Right lobe of liver (tissue), 4 donors: ENCODE data around the gene CHCHD1.

Source experiments
- POLR2A ChIP-seq: fragments of 450-650 bp; IDR thresholded peaks from one replicate; pipeline ENCODE4 v1.6.1; 2017; ENCODE audit warnings: antibody characterized with exemption, mild to moderate bottlenecking
- TF ChIP-seq, protein P1 (sequence below), 4 donors: fragments of 200-600 bp in 3 of 4; fragments of 450-650 bp in 1 of 4; IDR thresholded peaks; one replicate each; pipeline versions ENCODE4 v1.5.1 to v1.8.0; 2016 to 2022; ENCODE audit warnings: antibody characterized with exemption in 4 of 4, mild to moderate bottlenecking in 2 of 4
- donor health status: DM: no; HTN: no; CAD: no.
- donor health status: DM: no; HTN: no; CAD: no.
- donor health status: DM: no; HTN: yes; CAD: no.

DNA sequence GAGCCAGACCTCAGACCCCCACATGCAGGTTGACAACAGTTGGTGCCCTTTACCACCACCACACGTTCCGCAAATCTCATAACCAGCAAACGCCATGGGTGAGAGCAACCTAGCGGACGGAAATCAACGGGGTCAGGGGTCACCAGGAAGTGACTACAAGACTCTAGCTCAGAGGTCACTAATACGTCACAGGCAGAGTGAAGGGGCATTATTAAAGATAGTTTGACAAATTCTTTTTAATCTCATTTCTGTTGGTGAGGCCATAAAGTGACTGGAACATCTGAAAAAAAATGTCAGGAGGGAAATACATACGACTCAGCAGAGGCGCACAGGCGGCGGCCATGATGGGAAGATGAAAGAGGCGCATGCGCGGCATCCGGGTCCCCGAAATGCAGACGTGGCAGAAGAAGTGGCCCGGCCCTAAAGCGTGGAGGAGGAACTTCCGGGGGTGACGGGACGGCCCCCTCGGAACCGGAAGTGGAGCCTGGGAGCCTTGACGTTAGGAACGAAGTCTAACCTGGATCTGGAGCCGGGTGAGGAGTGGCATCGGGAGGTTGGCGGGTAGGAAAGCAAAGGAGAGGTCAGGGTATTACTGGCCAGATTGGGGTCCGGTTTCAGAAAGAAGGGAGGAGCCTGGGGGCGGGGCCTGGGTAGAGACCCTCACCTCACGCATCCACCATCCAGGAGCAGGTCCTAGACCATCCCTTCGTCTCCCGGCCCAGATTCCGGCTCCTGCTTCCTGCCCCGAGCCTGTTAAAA is 37.8 kb upstream of the CHCHD1 start, which contains the start of gene SEC24C:
- TF ChIP-seq POLR2A: peak; percentile 82
- TF ChIP-seq, protein P1, sequence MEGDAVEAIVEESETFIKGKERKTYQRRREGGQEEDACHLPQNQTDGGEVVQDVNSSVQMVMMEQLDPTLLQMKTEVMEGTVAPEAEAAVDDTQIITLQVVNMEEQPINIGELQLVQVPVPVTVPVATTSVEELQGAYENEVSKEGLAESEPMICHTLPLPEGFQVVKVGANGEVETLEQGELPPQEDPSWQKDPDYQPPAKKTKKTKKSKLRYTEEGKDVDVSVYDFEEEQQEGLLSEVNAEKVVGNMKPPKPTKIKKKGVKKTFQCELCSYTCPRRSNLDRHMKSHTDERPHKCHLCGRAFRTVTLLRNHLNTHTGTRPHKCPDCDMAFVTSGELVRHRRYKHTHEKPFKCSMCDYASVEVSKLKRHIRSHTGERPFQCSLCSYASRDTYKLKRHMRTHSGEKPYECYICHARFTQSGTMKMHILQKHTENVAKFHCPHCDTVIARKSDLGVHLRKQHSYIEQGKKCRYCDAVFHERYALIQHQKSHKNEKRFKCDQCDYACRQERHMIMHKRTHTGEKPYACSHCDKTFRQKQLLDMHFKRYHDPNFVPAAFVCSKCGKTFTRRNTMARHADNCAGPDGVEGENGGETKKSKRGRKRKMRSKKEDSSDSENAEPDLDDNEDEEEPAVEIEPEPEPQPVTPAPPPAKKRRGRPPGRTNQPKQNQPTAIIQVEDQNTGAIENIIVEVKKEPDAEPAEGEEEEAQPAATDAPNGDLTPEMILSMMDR (IDR thresholded peaks at IDR 0.05): no peak
